HK-2 (cell line): ENCODE results near the gene NUDT21.
"Not testable (repeated sequence)": the region's sequence is repeated elsewhere in the genome, so short reads cannot be mapped to it uniquely, and the experiment has no call there.

Experiments
- DNase-seq: peaks from one replicate; pipeline ENCODE4 v3.0.0-alpha.2; 2018; ENCODE audit not compliant: unreplicated experiment

NUDT21 gene

GRCh38 chr16:56380778-56381485 is 70.2 kb downstream of the NUDT21 start:
- DNase-seq, result not testable (repeated sequence)
